Peyer's patch (tissue), 4 donors: ENCODE data around the gene CPA5.

Experiments
- POLR2A ChIP-seq, 2 donors: fragments of 450-650 bp; IDR thresholded peaks; one replicate each; pipeline ENCODE4 v1.5.1; 2017; ENCODE audit warnings: antibody characterized with exemption in 2 of 2, mild to moderate bottlenecking in 2 of 2, moderate library complexity in 2 of 2
- TF ChIP-seq, protein P1 (sequence below), 6 experiments: fragments of 450-650 bp in 4 of 6; fragments of 200-600 bp in 2 of 6; sonication (generic) in 1 of 6; IDR thresholded peaks; one replicate each; pipeline ENCODE4 v1.5.1; 2017 to 2019; ENCODE audit warnings: antibody characterized with exemption in 6 of 6, mild to moderate bottlenecking in 3 of 6, moderate library complexity in 1 of 6

DNA sequence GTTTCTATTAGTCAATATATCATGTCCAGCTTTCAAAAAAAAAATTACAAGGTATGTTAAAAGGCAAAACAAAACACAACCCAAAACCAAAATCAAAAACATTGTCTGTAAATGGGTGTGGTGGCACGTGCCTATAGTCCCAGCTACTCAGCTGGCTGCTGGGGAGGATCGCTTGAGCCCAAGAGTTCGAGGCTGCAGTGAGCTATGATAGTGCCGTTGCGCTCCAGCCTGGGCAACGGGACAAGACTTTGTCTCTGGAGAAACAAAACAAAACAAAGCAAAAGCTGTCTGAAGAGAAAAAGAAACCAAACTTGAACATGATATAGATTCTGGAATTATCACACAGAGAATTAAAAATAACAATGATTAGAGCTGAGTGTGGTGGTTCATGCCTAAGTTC, 10.3 kb upstream of the CPA5 start:
- TF ChIP-seq, protein P1, sequence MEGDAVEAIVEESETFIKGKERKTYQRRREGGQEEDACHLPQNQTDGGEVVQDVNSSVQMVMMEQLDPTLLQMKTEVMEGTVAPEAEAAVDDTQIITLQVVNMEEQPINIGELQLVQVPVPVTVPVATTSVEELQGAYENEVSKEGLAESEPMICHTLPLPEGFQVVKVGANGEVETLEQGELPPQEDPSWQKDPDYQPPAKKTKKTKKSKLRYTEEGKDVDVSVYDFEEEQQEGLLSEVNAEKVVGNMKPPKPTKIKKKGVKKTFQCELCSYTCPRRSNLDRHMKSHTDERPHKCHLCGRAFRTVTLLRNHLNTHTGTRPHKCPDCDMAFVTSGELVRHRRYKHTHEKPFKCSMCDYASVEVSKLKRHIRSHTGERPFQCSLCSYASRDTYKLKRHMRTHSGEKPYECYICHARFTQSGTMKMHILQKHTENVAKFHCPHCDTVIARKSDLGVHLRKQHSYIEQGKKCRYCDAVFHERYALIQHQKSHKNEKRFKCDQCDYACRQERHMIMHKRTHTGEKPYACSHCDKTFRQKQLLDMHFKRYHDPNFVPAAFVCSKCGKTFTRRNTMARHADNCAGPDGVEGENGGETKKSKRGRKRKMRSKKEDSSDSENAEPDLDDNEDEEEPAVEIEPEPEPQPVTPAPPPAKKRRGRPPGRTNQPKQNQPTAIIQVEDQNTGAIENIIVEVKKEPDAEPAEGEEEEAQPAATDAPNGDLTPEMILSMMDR (IDR thresholded peaks at IDR 0.05) = no peak
- TF ChIP-seq POLR2A (IDR thresholded peaks at IDR 0.05) = no peak
